GM19193 (cell line): Measurements from ENCODE around the gene DR1.

ENCODE experiments used
- POLR2A ChIP-seq: IDR thresholded peaks from 4 replicates; pipeline ENCODE4 v1.6.1; 2011; ENCODE audit not compliant: insufficient read depth, insufficient read length; ENCODE audit errors: extremely low read depth

The DR1 gene

DNA sequence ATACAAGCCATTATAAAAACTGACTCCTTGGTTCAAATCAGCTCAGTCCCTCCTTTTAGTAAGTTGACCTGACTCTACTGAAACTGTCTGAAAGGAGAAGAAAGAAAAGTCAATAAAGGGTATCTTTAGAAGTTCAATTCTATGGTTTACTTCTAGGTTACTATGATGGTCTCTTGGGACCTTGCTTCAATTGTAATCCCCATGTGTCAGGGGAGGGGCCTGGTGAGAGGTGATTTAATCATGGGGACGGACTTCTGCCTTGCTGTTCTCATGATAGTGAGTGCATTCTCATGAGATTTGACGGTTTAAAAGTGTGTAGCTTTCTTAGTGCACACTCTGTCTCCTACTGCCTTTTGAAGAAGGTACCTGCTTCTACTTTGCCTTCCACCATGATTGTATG is 70.5 kb downstream of the DR1 start:
- TF ChIP-seq POLR2A = no peak
